Gastroesophageal sphincter (tissue), 3 donors: ENCODE results near the gene HPSE2.

ENCODE experiments used
- EP300 ChIP-seq: sonication (generic); formaldehyde crosslinking; IDR thresholded peaks from one replicate; pipeline ENCODE4 v1.6.1; 2017; ENCODE audit warnings: antibody characterized with exemption, mild to moderate bottlenecking
- POLR2A ChIP-seq, 2 donors: fragments of 450-650 bp; IDR thresholded peaks; one replicate each; pipeline ENCODE4 v1.6.1; 2017; ENCODE audit warnings: antibody characterized with exemption in 2 of 2, mild to moderate bottlenecking in 2 of 2, moderate library complexity in 1 of 2
- TF ChIP-seq, protein P1 (sequence below), 4 experiments: fragments of 200-600 bp in 2 of 4; fragments of 450-650 bp in 2 of 4; sonication (generic) in 1 of 4; IDR thresholded peaks; one replicate each; pipeline ENCODE4 v1.5.1; 2017 to 2019; ENCODE audit warnings: antibody characterized with exemption in 4 of 4, mild to moderate bottlenecking in 2 of 4, moderate library complexity in 2 of 4

DNA sequence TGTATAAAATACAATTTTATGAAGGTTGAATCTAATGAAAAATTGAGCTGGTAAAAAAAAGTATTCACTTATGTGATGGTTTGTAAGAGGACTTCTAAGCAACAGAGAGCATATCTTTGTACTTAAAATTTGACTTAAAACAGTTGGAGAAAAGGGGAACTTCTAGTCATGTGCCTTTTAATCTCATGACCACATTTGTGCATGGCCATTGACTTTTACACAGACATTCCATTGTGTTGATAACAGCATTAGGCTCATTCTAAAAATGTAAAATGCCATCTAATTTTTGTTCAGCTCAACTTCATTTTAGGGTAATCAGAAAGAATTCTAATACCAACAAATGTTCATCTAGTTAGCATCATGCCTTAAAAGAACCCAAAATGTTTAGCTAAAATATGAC lies 119.9 kb downstream of the HPSE2 start:
- TF ChIP-seq, protein P1, sequence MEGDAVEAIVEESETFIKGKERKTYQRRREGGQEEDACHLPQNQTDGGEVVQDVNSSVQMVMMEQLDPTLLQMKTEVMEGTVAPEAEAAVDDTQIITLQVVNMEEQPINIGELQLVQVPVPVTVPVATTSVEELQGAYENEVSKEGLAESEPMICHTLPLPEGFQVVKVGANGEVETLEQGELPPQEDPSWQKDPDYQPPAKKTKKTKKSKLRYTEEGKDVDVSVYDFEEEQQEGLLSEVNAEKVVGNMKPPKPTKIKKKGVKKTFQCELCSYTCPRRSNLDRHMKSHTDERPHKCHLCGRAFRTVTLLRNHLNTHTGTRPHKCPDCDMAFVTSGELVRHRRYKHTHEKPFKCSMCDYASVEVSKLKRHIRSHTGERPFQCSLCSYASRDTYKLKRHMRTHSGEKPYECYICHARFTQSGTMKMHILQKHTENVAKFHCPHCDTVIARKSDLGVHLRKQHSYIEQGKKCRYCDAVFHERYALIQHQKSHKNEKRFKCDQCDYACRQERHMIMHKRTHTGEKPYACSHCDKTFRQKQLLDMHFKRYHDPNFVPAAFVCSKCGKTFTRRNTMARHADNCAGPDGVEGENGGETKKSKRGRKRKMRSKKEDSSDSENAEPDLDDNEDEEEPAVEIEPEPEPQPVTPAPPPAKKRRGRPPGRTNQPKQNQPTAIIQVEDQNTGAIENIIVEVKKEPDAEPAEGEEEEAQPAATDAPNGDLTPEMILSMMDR (IDR thresholded peaks at IDR 0.05), result no peak
- TF ChIP-seq POLR2A (IDR thresholded peaks at IDR 0.05) (no peak), EP300 (no peak)
